A204.1 (cell line): ENCODE results near the gene PRSS50.

Source experiments
- FAIRE-seq: peaks from 2 replicates; lab custom pipeline; 2012; peaks lifted over from hg19 to GRCh38; lab: Jason Lieb, UNC

PRSS50 gene

DNA sequence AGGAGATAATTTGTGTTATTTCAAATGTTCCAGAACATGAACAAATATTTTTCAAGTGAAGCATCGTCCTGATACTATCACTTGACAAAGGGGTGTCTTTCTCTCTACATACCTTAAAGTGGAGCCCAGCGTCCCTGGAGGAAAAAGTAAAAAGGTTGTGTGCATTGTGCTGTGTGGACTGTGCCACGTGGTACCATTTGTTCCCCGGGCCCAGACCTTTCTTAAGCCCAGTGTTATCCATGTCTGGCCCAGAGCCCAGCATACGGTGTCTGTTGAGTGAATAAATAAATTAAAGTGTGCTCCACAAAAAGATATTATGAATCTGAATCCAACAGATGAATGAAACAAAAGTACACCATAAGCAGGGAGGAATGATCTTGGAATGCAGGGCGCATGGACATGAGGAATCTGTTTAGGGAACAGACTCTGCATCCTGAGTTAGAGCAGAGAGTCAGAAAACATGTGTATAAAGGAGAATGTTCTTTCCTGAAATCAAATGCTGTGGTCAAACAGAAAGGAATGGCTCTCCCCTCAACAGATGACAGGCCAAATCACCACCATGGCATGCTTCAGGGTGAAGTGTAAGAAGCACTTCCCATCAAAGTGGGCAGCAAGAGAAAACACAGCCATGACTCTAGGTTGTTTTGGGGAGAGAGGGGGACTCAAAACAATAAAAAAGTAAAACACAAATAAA is 8.1 kb upstream of the PRSS50 start:
- FAIRE-seq: no peak

DNA sequence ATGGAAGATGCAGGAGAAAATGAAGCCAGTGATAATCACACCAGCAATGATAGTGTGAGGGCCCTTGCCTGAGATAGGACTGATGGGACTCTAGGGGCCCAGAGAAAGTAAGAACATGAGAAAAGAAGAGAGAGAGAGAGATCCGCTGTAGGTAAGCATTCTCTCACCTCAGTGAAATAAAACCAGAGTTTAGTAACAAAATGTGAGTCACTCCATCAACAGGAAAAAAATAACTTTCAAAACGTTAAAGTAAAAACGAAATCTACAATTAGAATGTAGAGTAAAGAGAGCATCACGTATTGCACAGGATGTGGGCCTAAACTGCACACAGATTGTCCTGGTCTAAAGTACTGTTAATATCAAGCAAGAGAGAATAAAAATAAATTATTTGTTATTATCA is 6.8 kb upstream of the PRSS50 start:
- no peak for FAIRE-seq

DNA sequence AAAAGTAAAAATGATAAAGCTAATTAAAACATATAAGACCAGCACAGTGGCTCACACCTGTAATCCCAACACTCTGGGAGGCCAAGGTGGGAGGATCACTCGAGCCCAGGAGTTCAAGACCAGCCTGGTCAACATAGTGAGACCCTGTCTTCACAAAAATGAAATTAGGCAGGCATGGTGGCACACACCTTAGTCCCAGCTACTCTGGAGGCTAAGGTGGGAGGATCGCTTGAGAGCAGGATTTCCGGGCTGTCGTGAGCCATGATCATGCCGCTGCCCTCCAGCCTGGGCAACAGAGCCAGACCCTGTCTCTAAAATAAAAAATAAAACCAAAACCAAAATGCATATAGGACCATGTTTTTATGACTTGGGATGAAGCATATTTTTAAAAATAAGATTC is 4.8 kb upstream of the PRSS50 start:
- no peak for FAIRE-seq

DNA sequence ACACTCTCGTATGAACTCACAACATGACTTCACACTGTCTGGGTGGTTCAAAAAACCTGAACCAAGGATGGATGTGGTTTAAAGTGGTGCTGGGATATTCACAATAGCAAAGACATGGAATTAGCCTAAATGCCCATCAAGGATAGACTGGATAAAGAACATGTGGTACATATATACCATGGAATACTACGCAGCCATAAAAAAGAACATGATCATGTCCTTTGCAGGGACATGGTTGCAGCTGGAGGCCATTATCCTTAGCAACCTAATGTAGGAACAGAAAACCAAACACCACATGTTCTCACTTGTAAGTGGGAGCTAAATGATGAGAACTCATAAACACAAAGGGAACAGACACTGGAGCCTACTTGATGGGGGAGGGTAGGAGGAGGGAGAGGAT is 3.3 kb upstream of the PRSS50 start:
- FAIRE-seq: no peak

DNA sequence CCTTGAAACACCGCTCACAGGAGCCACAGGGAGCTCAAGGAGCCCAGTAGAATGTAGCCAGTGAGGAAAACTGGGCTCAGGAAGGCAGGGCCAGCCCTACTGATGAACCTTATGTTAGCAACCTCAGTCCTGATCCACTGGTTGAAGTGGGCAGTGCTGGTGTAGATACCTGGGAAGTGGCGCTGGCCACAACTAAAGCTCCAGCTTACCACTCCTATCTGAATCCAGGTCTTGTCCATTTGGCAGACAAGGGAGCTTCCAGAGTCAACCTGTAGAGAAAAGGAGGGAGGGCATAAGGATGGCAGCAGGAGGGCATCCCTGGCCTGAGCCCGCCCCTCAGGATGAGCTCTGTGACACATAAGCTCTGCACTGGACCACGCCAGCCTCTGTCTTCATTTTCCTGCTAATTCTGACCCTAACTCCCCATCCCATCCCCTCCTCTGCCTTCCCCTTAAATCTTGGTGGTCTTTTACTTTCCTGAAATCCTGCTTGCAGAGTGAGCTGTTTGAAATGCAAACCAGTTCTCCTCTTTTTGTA is 2.1 kb upstream of the PRSS50 start:
- no peak for FAIRE-seq

DNA sequence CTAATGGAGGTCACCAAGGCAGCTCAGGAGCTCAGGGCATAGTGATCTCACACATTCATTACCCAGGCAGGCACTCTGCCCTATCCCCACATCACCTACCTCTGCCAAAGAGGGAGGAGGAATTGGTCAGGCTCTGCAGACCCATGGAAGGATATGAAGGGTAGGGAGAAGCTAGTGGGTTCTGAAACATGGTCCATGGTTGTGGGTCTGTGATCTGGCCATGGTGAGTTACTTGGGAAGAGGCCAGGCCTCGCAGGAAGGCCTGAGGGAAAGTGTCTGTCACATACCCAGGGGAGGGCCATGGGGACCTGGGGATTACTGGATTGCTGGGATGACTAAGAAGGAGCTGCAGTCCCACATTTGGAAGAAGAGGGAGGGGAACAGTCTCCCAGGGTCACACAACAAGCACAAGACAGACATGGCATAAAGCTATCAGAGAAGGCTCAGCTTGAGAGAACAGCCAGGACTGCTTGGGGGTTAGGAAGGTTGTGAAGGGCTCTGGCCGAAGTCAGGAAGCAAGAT is 1.4 kb upstream of the PRSS50 start:
- no peak for FAIRE-seq

DNA sequence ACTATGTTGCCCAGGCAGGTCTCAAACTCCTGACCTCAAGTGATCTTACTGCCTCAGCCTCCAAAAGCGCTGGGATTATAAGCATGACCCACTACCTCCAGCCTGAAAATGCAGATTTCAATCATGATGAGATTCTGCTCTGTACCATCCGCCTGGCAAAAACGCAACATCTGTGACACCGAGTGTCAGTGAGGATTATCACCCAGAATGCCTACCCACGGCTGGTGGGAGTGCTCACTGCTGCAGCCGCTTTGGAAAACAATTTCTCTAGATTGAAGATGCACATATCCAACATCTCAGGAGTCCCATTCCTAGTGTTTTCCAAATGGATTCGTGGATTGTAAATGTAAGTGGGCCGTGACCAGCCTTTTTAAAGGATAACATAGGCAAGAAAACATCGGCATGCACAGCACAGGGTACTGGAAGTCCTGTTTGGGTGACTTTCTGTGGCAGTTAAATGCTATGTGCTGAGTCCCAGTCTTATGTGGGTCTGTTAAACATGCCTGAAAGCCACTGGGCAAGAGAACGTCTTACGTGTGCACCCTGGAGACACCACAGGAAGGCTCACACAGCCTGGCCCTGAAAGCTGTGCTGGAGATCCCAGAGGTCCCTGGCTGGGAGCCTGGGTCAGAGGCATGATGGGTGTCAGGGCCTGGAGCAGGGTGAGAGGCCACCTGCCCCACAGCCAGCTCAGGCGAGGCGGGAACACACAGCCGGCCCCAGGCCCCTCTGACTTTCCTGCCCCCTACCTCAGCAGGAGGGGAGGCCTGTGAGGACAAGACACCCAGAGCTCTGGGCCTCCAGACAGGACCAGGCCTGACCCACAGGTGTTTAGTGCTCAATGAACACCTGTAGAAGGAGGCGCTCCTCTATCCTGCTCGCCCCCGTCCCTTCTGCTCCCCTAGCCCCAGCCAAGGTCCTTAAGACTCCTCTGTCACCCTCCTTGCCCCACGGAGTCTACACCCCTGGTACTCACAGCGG is 918 bp downstream of the PRSS50 start:
- no peak for FAIRE-seq

DNA sequence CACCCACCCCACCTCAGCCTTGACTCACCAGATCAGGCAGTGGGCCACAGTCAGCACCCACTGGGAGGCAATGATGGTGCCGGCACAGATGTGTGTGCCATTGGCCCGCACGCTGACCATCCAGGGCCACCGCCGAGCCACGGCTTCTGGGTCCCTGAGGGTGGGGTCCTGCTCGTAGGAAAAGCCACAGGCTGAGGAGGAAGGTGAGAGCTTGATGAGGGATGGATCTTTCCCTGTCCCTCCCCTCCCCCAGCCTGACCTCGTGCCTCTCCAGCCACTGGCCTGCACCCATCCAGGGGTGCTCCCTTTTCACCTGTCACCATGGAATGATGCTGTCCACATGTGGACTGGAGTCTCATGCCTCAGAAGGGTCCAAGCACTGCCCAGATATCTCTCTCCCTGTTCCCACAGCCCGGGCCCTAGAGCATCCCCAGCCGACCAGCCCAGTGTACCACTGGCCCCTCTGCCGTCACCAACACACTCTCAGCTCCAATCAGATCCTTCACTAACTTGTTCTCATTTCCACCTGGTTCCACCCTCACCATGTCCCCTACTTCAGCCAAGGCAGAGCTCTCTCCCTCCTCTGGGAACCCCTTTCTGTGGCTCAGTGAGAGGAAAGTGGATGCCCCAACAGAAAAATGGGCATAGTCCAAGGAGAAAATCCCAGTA is 2.0 kb downstream of the PRSS50 start:
- FAIRE-seq: no peak

DNA sequence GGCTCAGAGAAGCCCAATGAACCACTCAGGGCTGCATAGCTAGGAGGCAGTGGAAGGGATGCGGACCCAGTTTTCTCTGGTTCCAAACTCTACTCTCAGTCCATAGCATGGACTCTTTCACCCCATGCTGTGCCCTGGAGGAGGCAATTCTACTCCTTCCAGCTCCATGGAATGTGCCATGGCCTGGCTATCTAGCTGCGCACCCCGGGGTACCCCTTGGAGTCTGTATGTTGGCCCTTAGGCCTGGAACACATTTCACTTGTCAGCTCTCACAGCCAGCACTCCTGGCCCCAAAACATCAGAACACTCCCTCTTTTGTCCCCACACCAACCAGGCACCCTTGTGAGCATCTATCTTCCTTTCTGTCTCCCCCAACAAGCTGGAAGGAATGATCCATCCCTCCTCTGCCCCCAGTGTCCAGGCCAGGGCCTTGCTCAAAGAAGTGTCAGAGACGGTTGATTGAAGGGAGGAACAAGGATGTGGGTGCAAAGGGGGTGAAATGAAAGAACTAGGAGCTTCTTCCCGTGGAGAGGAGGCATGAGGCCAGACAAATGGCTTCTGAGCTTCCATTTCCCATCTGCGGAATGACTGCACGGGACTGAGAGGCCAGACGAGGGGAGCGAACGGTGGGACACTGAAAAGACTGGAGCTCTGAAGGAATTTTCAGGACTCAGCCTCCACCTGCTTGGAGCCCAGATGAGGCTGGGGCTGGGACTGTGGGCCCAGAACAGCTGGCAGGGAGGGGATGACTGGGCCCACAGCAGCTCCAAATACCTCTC is 2.8 kb downstream of the PRSS50 start:
- FAIRE-seq: no peak

DNA sequence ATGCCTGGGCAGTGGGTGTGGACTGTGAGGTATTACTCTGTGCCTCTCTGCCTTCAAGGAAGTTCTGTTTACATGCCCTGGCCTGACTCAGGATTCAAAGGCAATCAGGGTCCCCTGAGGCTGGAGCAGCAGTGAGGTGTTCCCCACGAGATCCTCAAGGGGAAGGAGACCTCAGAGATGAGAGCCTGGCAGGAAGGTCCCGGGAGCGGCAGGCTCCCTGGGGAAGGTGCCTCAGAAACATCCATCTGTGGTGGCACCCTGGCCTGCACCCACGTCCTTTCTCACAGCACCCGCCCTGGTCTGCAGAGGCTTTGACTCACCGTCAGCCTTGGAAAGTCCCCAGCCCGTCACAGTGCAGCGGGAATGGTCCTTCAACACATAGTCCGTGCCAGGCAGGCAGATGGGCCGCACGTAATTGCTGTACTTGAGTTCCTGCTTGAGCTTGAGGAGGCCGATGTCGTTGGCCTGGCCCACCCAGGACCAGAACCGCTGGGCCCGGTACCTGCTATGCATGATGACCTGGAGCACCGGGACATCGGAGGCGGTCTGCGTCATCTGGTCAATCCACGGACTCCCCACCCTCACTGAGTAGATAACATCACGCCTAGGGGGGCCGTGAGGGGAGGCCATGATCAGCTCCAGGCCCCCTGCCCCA is 3.6 kb downstream of the PRSS50 start:
- FAIRE-seq: no peak

DNA sequence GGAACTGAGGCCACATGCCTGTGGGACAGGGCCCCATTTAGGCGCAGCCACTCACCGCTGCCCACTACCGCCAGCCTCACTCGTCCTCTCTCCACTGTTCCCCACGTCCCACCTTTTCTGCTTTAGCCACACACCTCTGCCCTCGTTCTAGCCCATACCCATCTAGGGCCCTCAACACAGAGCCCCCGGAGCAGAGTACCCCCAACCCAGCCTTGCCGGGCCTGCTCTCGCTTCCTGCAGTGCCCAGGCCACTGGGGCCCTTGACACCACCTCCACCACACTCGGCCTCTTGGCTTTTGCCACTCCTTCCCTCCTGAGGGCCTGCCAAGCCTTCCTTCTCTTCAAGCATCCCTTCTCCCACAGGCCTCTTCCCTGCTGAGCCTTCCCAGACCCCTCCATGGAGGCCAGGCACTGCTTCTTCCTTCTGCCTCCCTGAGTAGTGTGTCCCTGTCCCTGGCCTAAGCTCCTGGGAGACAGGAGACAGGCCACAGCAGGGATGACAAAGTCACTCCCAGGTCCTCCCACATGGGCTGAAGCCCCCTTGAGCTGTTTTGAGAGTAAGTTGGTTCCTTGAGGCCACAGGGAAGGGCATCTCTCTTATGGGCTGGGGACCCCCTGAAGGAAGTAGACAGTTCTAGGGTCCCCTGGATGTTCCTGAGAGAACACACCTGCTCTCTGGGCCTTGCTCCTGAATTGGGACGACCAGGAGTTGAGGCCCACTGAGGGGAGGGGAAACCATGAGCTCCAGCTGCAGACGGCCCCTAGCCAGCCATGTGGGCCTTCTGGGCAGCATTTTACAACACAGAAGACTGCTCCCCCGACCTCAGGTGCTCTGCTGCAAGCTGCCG is 4.4 kb downstream of the PRSS50 start:
- no peak for FAIRE-seq

DNA sequence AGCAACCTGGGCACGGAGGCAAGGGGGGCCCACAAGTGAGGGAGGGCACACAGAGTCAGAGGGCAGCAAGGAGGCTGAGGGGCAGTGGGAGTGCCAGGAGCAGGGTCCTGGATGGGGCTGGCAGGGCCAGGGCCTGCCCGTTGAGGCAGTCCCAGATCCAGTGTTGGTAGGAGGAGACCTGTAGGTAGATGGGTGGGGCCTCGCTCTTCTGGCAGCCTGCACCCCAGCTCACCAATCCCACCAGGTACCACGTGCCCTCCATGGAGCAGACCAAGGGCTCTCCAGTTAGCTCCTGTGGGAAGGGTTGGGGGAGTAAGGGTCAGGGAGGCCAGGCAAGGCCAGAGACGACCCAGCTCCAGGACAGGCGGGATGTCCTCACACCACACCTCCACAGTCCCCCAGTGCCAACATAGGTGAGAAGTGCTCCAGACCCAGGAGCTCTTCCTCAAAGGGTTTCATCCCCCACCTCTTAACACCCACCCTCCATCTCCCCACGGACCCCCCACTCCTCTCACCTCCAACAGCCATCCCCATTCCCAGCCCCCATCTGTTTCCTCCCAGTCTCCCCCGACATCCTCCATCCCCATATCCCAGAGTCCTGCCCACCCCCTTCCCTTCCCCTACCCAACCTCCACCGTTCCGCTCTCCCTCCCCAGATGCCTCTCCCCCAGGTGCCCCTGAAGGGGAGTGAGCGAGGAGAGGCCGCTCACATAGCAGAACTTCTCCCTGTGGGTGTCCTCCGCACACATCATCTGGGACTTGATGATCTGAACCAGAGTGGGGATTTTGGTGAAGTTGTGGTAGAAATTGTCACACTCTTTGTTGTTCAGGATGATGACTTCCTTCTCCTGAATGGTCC is 5.2 kb downstream of the PRSS50 start:
- no peak for FAIRE-seq

DNA sequence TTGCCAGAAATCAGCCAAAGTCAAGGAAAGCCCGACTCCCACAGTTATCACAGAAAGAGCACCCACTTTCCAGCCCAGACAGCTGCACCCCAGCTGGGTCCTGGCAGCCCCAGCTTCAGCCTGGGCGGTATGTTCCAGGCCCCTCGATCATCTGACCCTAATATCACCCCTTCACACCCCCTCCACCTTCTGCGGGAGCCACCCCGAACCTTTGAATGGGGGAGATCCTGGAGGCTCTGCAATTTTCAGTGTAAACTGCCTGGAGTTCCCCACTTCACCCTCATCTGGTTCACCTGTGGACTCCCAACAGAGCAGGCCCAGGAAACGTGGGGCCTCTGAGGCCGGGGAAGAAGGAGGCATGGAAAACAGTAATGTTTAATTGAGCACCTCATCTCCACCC is 5.9 kb downstream of the PRSS50 start:
- FAIRE-seq: no peak

DNA sequence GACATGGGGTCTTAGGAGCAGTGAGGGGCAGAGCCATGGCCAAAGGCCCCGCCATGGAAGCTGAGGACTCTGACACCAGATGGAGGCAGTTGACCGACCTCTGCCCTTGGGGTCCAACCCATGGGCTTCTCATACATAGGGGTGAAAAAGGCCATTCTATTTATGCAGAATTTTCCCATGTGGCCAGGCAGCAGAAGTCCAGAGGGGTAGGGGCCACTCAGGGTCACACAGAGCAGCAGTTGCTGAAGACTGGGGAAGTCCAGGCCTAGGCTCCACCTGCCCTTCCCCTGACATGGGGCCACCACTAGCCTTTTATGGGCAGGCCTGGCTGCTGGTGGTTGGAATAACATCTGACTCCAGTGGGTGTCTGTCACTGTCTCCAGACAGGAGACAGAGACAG is 6.4 kb downstream of the PRSS50 start:
- no peak for FAIRE-seq

DNA sequence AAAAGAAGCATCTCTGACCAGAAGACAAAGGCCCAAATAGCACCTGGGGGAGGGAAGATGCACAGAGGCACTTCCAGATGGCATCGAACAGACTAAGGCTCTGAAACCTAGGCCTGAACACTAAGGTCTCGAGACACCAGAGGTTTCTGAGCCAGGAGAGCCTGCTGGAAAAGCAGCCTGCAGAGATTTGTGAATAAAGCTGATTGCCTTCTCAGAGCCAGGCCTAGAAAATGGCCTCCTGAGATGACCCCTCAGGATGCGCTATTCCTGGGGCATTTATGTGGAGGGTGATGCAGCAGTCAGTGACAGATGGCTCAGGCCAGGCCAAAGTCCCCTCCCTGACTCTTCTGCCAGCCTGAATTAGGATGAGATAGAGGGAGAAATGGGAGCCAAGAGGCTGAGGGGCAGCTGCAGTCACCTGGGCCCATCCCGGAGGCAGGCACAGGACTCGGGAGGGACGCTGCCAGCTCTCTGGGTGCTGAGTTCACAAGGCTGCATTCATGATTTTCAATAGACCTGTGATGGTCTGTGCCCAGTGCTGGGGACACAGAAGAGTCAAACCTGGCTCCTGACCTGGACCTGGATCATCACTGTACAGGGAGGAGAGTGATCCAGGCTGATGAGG is 6.9 kb downstream of the PRSS50 start:
- no peak for FAIRE-seq

DNA sequence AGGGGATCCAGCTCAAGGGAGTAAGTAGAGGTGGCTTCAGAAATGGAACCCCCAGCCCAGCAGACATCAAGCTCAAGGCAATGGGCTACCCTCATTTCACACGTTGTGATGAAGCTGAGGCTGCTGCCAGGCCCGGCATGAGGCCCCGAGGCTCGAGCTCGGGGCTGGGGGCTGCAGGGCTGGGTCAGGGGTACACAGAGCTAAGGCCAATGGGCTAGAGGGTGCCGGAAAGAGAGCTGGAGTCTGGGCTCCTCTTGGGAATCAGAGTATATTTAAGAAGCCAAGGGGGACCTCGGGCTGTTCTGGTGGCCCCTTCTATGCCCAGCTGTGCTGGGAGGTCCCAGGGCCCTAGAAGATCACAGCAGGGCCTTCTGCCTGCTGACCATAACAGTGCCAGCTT is 7.4 kb downstream of the PRSS50 start:
- FAIRE-seq: no peak

DNA sequence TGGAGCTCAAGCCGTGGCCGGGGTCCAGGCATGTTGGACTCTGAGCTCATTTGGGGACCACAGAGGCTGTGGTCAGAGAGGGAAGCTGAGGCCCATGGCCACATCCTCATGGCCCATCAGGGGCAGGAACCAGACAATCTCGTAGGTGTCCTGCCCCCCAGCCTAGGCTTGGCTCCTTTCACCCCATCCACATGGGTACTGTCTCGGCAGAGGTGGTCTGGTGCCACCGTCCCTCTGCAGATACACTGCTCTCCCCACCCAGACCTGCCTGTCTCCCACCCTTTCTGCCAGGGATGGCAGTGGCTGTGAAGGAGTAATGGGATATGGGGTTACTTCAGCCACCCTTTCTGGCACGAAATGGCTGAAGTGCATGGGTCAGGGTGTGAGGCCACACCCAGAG is 7.9 kb downstream of the PRSS50 start:
- FAIRE-seq: no peak

DNA sequence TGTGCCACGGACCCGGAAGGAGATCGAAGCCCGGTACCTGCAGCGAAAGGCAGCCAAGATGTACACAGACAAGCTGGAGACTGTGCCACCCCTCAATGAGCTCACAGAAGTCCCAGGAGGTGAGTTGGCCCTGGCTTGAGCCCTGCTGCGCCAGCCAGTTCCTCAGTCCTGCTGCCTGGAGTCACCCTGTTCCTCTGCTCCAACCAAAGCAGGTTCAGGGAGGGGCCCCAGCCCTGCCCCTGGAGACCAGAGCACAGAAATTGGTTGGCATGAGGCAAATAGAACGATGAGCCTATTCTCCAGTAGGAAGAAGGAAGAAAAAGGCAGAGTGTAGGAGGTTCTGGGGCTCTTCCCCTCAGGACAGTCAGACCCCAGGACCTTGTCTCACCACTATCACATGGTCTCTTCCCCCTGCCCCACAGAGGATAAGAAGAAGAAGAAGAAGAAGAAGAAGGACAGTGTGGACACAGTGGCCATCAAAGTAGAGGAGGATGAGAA is 8.5 kb downstream of the PRSS50 start:
- FAIRE-seq: no peak
